ENCODE measurements around the gene PLOD2. TPM values are rescaled to one million over a fixed set of nuclear protein-coding genes. Genes with fewer than 3 reads are reported as not detected.

Gene PLOD2
- total RNA-seq, 1 experiment from 2014 or later, result 24.2 TPM

GRCh38 chr3:146085678-146086077 lies 75.3 kb downstream of the PLOD2 start:
- no peak for DNase-seq
- H3K36me3 ChIP-seq (replicated peaks; ENCODE audit: control insufficient read depth, insufficient read depth, low read length), result no peaks in the 10 kb centered on the region; the same call in 1 of the 2 replicates
- H3K27me3 ChIP-seq (ENCODE audit: control insufficient read depth, insufficient read depth, low read length), result no peaks in the 10 kb centered on the region
- H3K4me3 ChIP-seq (ENCODE audit: insufficient read depth, low read depth, low read length), result no peak overlapping the region

GRCh38 chr3:146080578-146080977 lies 80.4 kb downstream of the PLOD2 start:
- no peak overlapping the region for H3K4me3 ChIP-seq (ENCODE audit: insufficient read depth, low read depth, low read length)
- no peaks in the 10 kb centered on the region; the same call in 1 of the 2 replicates for H3K36me3 ChIP-seq (replicated peaks; ENCODE audit: control insufficient read depth, insufficient read depth, low read length)
- H3K27me3 ChIP-seq (ENCODE audit: control insufficient read depth, insufficient read depth, low read length), result no peaks in the 10 kb centered on the region
- DNase-seq, result no peak

- no peak for DNase-seq
- H3K36me3 ChIP-seq (replicated peaks; ENCODE audit: control insufficient read depth, insufficient read depth, low read length), result no peaks in the 10 kb centered on the region; the same call in 1 of the 2 replicates
- H3K27me3 ChIP-seq (ENCODE audit: control insufficient read depth, insufficient read depth, low read length), result no peaks in the 10 kb centered on the region
- no peak overlapping the region for H3K4me3 ChIP-seq (ENCODE audit: insufficient read depth, low read depth, low read length)
Observed at GRCh38 chr3:146078031-146078430, 83.0 kb downstream of the PLOD2 start.

GRCh38 chr3:146077181-146077580 lies 83.8 kb downstream of the PLOD2 start:
- Histone ChIP-seq H3K27me3 (ENCODE audit: control insufficient read depth, insufficient read depth, low read length) (no peaks in the 10 kb centered on the region), H3K36me3 (replicated peaks; ENCODE audit: control insufficient read depth, insufficient read depth, low read length) (no peaks in the 10 kb centered on the region; the same call in 1 of the 2 replicates), H3K4me3 (ENCODE audit: insufficient read depth, low read depth, low read length) (no peak overlapping the region)
- DNase-seq, result no peak

- H3K36me3 ChIP-seq (replicated peaks; ENCODE audit: control insufficient read depth, insufficient read depth, low read length), result no peaks in the 10 kb centered on the region
- no peak for DNase-seq
- H3K27me3 ChIP-seq (ENCODE audit: control insufficient read depth, insufficient read depth, low read length), result no peaks in the 10 kb centered on the region
- no peak overlapping the region for H3K4me3 ChIP-seq (ENCODE audit: insufficient read depth, low read depth, low read length)
Observed at GRCh38 chr3:146072824-146073223, 88.2 kb downstream of the PLOD2 start.

GRCh38 chr3:146072061-146072460 lies 88.9 kb downstream of the PLOD2 start:
- Histone ChIP-seq H3K27me3 (ENCODE audit: control insufficient read depth, insufficient read depth, low read length) (no peaks in the 10 kb centered on the region), H3K4me3 (ENCODE audit: insufficient read depth, low read depth, low read length) (no peak overlapping the region), H3K36me3 (replicated peaks; ENCODE audit: control insufficient read depth, insufficient read depth, low read length) (no peaks in the 10 kb centered on the region)
- no peak for DNase-seq

GRCh38 chr3:146071632-146072031 lies 89.4 kb downstream of the PLOD2 start:
- Histone ChIP-seq H3K4me3 (ENCODE audit: insufficient read depth, low read depth, low read length) (no peak overlapping the region), H3K27me3 (ENCODE audit: control insufficient read depth, insufficient read depth, low read length) (no peaks in the 10 kb centered on the region), H3K36me3 (replicated peaks; ENCODE audit: control insufficient read depth, insufficient read depth, low read length) (no peaks in the 10 kb centered on the region)
- DNase-seq, result no peak

GRCh38 chr3:146067048-146067447 lies 93.9 kb downstream of the PLOD2 start:
- H3K27me3 ChIP-seq (ENCODE audit: control insufficient read depth, insufficient read depth, low read length), result no peaks in the 10 kb centered on the region
- H3K36me3 ChIP-seq (replicated peaks; ENCODE audit: control insufficient read depth, insufficient read depth, low read length), result no peaks in the 10 kb centered on the region
- DNase-seq, result no peak
- H3K4me3 ChIP-seq (ENCODE audit: insufficient read depth, low read depth, low read length), result no peak overlapping the region

GRCh38 chr3:146065573-146066006 lies 95.4 kb downstream of the PLOD2 start:
- Histone ChIP-seq H3K27me3 (ENCODE audit: control insufficient read depth, insufficient read depth, low read length) (no peaks in the 10 kb centered on the region), H3K36me3 (replicated peaks; ENCODE audit: control insufficient read depth, insufficient read depth, low read length) (no peaks in the 10 kb centered on the region), H3K4me3 (ENCODE audit: insufficient read depth, low read depth, low read length) (no peak overlapping the region)
- DNase-seq, result no peak

- Histone ChIP-seq H3K36me3 (replicated peaks; ENCODE audit: control insufficient read depth, insufficient read depth, low read length) (no peaks in the 10 kb centered on the region), H3K4me3 (ENCODE audit: insufficient read depth, low read depth, low read length) (no peak overlapping the region), H3K27me3 (ENCODE audit: control insufficient read depth, insufficient read depth, low read length) (no peaks in the 10 kb centered on the region)
- no peak for DNase-seq
Observed at GRCh38 chr3:146058241-146058640, 102.7 kb downstream of the PLOD2 start.

GRCh38 chr3:146052791-146053310 lies 108.1 kb downstream of the PLOD2 start:
- H3K4me3 ChIP-seq (ENCODE audit: insufficient read depth, low read depth, low read length), result no peak overlapping the region
- H3K27me3 ChIP-seq (ENCODE audit: control insufficient read depth, insufficient read depth, low read length), result no peaks in the 10 kb centered on the region
- H3K36me3 ChIP-seq (replicated peaks; ENCODE audit: control insufficient read depth, insufficient read depth, low read length), result no peaks in the 10 kb centered on the region
- no peak for DNase-seq

- no peak overlapping the region for H3K4me3 ChIP-seq (ENCODE audit: insufficient read depth, low read depth, low read length)
- no peaks in the 10 kb centered on the region for H3K27me3 ChIP-seq (ENCODE audit: control insufficient read depth, insufficient read depth, low read length)
- DNase-seq, result no peak
- no peaks in the 10 kb centered on the region for H3K36me3 ChIP-seq (replicated peaks; ENCODE audit: control insufficient read depth, insufficient read depth, low read length)
Observed at GRCh38 chr3:146052056-146052790, 108.8 kb downstream of the PLOD2 start.

GRCh38 chr3:146050691-146051090 lies 110.3 kb downstream of the PLOD2 start:
- Histone ChIP-seq H3K36me3 (replicated peaks; ENCODE audit: control insufficient read depth, insufficient read depth, low read length) (no peaks in the 10 kb centered on the region), H3K27me3 (ENCODE audit: control insufficient read depth, insufficient read depth, low read length) (no peaks in the 10 kb centered on the region), H3K4me3 (ENCODE audit: insufficient read depth, low read depth, low read length) (no peak overlapping the region)
- no peak for DNase-seq

- Histone ChIP-seq H3K27me3 (ENCODE audit: control insufficient read depth, insufficient read depth, low read length) (no peaks in the 10 kb centered on the region), H3K4me3 (ENCODE audit: insufficient read depth, low read depth, low read length) (no peak overlapping the region), H3K36me3 (replicated peaks; ENCODE audit: control insufficient read depth, insufficient read depth, low read length) (no peaks in the 10 kb centered on the region)
- DNase-seq, result no peak
Observed at GRCh38 chr3:146047485-146047884, 113.5 kb downstream of the PLOD2 start.

GRCh38 chr3:146044046-146044445 lies 116.9 kb downstream of the PLOD2 start:
- no peak overlapping the region for H3K4me3 ChIP-seq (ENCODE audit: insufficient read depth, low read depth, low read length)
- H3K36me3 ChIP-seq (replicated peaks; ENCODE audit: control insufficient read depth, insufficient read depth, low read length), result no peaks in the 10 kb centered on the region
- no peaks in the 10 kb centered on the region for H3K27me3 ChIP-seq (ENCODE audit: control insufficient read depth, insufficient read depth, low read length)
- DNase-seq, result no peak
